Right lobe of liver (tissue), 6 donors: ENCODE measurements around the gene C1orf74. TPM values are rescaled to one million over a fixed set of nuclear protein-coding genes. Genes with fewer than 3 reads are reported as not detected.

Experiments used
- ATAC-seq, 4 donors: fragments of 200-7000 bp; cut with Tn5 transposase; one replicate each; pipeline ENCODE4 v1.9.1; 2020; ENCODE audit warnings: mild to moderate bottlenecking in 4 of 4, moderate library complexity in 4 of 4
- DNase-seq, 3 donors: peaks; one replicate each; pipeline ENCODE4 v3.0.0-alpha.2; 2020
- H3K27ac ChIP-seq, 3 donors: fragments of 200-600 bp; one replicate each; pipeline ENCODE4 v1.8.0; 2022
- H3K27me3 ChIP-seq, 2 donors: fragments of 200-600 bp; one replicate each; pipeline ENCODE4 v1.8.0; 2022
- H3K36me3 ChIP-seq, 4 donors: fragments of 200-600 bp; sonication (generic) in 1 of 4; one replicate each; pipeline versions ENCODE4 v1.5.1 to v1.8.0; 2017 to 2022; ENCODE audit warnings: control low read depth in 1 of 4
- H3K4me1 ChIP-seq, 4 donors: fragments of 200-600 bp; sonication (generic) in 1 of 4; one replicate each; pipeline versions ENCODE4 v1.5.1 to v1.8.0; 2017 to 2022; ENCODE audit warnings: control low read depth in 1 of 4
- H3K4me3 ChIP-seq, 3 donors: fragments of 200-600 bp; one replicate each; pipeline ENCODE4 v1.8.0; 2022
- H3K9me3 ChIP-seq, 4 donors: fragments of 200-600 bp; sonication (generic) in 1 of 4; one replicate each; pipeline versions ENCODE4 v1.5.1 to v1.8.0; 2017 to 2022; ENCODE audit warnings: control low read depth in 1 of 4
- CTCF ChIP-seq, 4 donors: fragments of 200-600 bp in 3 of 4; fragments of 450-650 bp in 1 of 4; IDR thresholded peaks; one replicate each; pipeline versions ENCODE4 v1.5.1 to v1.8.0; 2016 to 2022; ENCODE audit warnings: antibody characterized with exemption in 4 of 4, mild to moderate bottlenecking in 2 of 4
- POLR2A ChIP-seq: fragments of 450-650 bp; IDR thresholded peaks from one replicate; pipeline ENCODE4 v1.6.1; 2017; ENCODE audit warnings: antibody characterized with exemption, mild to moderate bottlenecking
- WGBS: methylation state at CpG from one replicate; pipeline ENCODE4 v1.1.6; 2018; ENCODE audit warnings: low coverage, low lambda C conversion rate; ENCODE audit not compliant: insufficient coverage; ENCODE audit errors: missing lambda C conversion rate; 5-methylcytosine and 5-hydroxymethylcytosine counted together
- intact Hi-C, 2 donors: fragments of 100-400 bp; cut with DNase I; formaldehyde crosslinking; loops; one replicate each; pipeline versions ENCODE4 v1.11.2 to v1.14.1; 2022
- total RNA-seq, 6 experiments: library from RNA; depleted of rRNA in 2 of 6; stranded (reverse); fragments of >200 nt in 2 of 6; fragmentation: NEBNext Ultra II Directional in 3 of 6; extraction: Animal tissue kit (Norgen Biotek cat#: 25700) in 3 of 6; gene quantifications; one replicate each; pipeline versions ENCODE4 v1.1.0 to v1.2.4, GENCODE V29; 2016 to 2023
- donor health status: DM: no; HTN: yes; CAD: no.
- donor health status: DM: no; HTN: no; CAD: no.
- donor health status: DM: no; HTN: no; CAD: no.
- donor health status: DM: no; HTN: yes; CAD: no.
- donor health status: DM: no; HTN: yes; CAD: no.

The C1orf74 gene
- total RNA-seq, 6 experiments from 2014 or later: 0.81 to 1.6 (median 1.0) TPM

GRCh38 chr1:209807509-209807908, 23.1 kb upstream of the C1orf74 start:
- Histone ChIP-seq H3K27me3 (no peaks in the 10 kb centered on the region), H3K27ac (no peak overlapping the region), H3K4me1 (peaks cover 0 to 9% (median 3%) of the 10 kb centered on the region in 4 donors), H3K36me3 (no peaks in the 10 kb centered on the region), H3K9me3 (no peaks in the 10 kb centered on the region), H3K4me3 (no peak overlapping the region)
- intact Hi-C loops: no loop called here
- ATAC-seq: no peak
- DNase-seq: no peak
- 83% methylated on average over 4 of the region's 4 CpGs for WGBS
- no peak for TF ChIP-seq CTCF (IDR thresholded peaks at IDR 0.05)
- no peak for TF ChIP-seq POLR2A

GRCh38 chr1:209805875-209806760, 21.8 kb upstream of the C1orf74 start, which contains the start of gene IRF6:
TSS of gene IRF6 (minus strand) at chr1:209806142. CDS start at chr1:209801413, 4,729 bp downstream.
- TF ChIP-seq CTCF (IDR thresholded peaks at IDR 0.05) (no peak), POLR2A (peak; percentile 83)
- intact Hi-C loops: no loop called here
- Histone ChIP-seq H3K27ac (peak within 1 kb of the TSS; percentile 33 to 36 (median 34)), H3K27me3 (no peaks in the 10 kb centered on the region), H3K9me3 (no peaks in the 10 kb centered on the region), H3K36me3 (no peaks in the 10 kb centered on the region), H3K4me1 (peaks cover 0 to 15% (median 6%) of the 10 kb centered on the region in 4 donors), H3K4me3 (peak within 1 kb of the TSS; percentile 43 to 63 (median 48))
- DNase-seq: peak; percentile 91 to 95 (median 93)
- ATAC-seq: peak; percentile 75 to 87 (median 79)
- WGBS: 7% methylated on average over 18 of the region's 46 CpGs

DNA sequence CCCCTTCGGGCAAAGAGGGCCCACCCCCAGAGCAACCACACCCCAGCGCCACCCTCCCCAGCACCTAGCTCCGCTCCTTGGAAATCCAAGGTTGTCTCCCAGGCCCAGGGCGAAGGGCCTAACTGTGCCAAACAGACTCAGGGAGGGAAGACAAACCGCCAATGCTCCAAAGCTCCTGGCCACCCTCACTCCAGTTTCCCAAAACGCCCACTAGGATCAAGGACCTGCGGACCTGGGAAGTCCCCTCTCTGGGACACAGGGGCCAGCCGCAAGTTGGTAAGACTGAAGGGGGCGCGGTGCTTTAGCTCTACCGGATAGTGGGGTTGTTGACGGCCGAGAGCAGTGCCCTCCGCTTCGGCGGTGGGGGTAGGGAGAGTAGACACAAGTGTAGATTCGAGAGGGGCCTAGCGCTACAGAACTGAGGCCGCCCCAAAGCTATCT, 21.0 kb upstream of the C1orf74 start:
- no peak for ATAC-seq
- peak overlapping the region; percentile 43 to 63 (median 48) for H3K4me3 ChIP-seq
- TF ChIP-seq POLR2A (no peak), CTCF (IDR thresholded peaks at IDR 0.05) (no peak)
- H3K9me3 ChIP-seq: no peaks in the 10 kb centered on the region
- H3K4me1 ChIP-seq: peaks cover 0 to 22% (median 6%) of the 10 kb centered on the region in 4 donors
- H3K27ac ChIP-seq: peak overlapping the region in 2 of 3 donors; percentile 24 to 36
- no peak for DNase-seq
- intact Hi-C loops: no loop called here
- WGBS: 51% methylated on average over 7 of the region's 19 CpGs
- H3K27me3 ChIP-seq: no peaks in the 10 kb centered on the region
- H3K36me3 ChIP-seq: no peaks in the 10 kb centered on the region

DNA sequence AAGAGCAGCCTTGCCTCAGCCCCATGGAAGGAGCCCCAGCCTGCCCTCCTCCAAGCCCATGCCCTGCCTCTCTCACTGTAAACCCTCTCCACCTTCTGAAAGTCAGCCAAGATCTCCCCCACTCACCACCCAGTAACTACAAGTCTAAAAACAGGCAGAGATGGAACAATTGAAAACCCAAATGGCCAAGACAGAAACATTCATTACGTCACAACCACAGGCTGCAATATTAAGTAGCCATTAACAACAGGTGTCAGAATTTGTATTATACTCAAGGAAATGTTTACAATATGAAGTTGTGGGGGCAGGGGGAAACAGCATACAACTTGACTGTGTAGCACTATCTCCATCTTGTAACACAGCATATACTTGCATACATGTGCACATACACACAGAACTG, 19.2 kb upstream of the C1orf74 start:
- H3K9me3 ChIP-seq: no peaks in the 10 kb centered on the region
- ATAC-seq (no peak), DNase-seq (no peak)
- H3K27ac ChIP-seq: peak overlapping the region in 1 of 3 donors; percentile 99
- no peaks in the 10 kb centered on the region for H3K27me3 ChIP-seq
- no peaks in the 10 kb centered on the region for H3K36me3 ChIP-seq
- H3K4me3 ChIP-seq: no peak overlapping the region
- WGBS: 100% methylated on average over 1 of the region's 1 CpG
- H3K4me1 ChIP-seq: peaks cover 0 to 22% (median 6%) of the 10 kb centered on the region in 4 donors
- TF ChIP-seq POLR2A: no peak
- no peak for TF ChIP-seq CTCF (IDR thresholded peaks at IDR 0.05)
- intact Hi-C loops: no loop called here
